AML-193 (cell line): ENCODE results near the gene CHAC1.
"Not testable (repeated sequence)": the region's sequence is repeated elsewhere in the genome, so short reads cannot be mapped to it uniquely, and the experiment has no call there.

Source experiments
- DNase-seq, 2 experiments: peaks; one replicate each; lab custom pipeline; 2025; lab: John Stamatoyannopoulos, UW

Gene CHAC1

DNA sequence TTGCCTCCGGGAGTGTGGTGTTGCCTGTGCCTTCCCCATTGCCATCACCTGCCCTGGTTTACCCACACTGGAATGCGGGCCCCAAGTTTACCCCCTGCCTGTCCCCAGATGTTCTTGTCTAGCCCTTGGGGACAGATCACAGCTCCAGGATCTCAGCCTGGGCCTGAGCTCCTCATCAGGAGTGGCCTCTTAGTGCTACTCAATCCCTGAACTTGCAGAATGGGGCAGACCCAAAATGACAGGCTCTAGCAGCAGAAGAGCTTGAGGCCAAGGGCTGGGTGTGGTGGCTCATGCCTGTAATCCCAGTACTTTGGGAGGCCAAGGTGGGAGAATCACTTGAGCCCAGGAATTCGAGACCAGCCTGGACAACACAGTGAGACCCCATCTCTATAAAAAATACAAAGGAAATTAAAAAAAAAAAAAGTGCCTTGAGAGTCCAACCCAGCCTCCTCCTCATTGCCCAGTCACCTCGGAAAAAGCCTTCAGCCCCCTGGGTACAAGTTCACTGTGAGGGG is 3.8 kb downstream of the CHAC1 start:
- no peak for DNase-seq

DNA sequence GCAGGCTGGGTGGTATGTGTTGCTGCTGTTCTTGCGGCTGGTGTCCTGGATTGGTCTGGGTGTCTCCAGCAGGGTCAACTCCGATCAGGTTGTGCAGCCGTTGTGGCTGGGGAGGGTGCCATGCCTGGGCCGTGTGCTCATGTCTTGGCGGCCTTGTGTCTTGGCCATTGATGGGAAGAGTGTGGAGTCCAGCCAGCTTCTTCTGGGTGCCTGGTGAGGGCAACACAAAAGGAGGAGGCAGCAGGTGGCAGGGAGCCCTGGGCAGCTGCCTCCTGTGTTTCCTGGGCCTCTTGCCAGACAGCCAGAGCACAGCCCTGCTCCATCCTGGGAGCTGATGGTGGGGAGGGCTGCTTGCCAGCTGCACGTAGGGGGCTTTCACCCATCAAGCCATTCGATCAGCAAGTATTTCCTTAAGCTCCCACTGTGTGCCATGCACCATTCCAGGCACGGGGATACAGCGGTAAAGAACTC is 4.3 kb downstream of the CHAC1 start:
- DNase-seq, result no peak

DNA sequence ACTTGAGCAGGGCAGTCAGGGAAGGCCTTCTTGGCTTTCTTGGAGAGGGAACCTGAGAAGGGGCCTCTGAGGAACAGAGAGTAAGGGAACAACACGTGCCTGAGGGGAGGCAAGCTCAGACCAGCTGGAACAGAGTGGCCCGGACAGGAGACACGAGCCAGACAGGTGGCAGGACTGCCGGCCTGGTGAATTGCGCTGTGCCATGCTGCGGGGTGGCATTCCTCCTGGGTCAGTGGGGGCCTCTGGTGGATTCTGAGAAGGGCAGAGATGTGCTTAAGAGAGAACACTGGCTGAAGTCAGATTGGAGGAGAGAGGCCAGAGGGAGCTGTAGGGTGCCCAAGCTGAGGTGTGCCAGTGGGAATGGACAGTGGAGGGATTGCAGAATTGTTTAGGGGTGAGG is 4.9 kb downstream of the CHAC1 start:
- no peak for DNase-seq

DNA sequence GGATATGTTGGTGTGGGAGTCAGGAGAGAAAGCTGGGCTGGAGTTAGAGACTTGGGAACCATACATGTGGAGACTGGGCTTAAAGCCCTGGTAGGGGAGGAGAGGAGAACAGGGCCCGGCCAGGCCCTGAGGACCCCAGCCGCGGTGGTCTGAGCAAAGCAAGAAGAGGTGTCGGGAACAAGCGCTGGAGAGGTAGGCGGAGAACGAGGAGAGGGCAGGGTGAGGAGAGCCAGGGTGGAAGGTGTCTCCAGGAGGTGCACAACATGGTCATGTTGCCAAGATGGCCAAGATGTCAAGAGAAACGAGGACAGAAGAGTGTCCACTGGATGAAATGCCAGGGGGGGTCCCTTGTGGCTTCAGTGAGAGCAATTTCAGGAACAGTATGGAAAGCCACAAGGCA is 5.5 kb downstream of the CHAC1 start:
- DNase-seq, result no peak

- DNase-seq, result no peak
These were observed 6.3 kb downstream of the CHAC1 start for GRCh38 chr15:40959331-40960141.

- no peak for DNase-seq
These were observed 7.0 kb downstream of the CHAC1 start for GRCh38 chr15:40960151-40960885.

GRCh38 chr15:40960925-40961324 is 7.7 kb downstream of the CHAC1 start:
- DNase-seq, result no peak

DNA sequence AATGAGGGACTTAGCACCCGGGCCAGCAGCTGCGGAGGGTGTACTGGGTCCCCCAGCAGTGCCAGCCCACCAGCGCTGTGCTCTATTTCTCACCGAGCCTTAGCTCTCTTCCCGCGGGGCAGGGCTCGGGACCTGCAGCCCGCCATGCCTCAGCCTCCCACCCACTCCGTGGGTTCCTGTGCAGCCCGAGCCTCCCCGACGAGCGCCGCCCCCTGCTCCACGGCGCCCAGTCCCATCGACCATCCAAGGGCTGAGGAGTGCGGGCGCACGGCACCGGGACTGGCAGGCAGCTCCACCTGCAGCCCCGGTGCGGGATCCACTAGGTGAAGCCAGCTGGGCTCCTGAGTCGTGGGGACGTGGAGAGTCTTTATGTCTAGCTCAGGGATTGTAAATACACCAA is 8.5 kb downstream of the CHAC1 start:
- DNase-seq, result not testable (repeated sequence)

DNA sequence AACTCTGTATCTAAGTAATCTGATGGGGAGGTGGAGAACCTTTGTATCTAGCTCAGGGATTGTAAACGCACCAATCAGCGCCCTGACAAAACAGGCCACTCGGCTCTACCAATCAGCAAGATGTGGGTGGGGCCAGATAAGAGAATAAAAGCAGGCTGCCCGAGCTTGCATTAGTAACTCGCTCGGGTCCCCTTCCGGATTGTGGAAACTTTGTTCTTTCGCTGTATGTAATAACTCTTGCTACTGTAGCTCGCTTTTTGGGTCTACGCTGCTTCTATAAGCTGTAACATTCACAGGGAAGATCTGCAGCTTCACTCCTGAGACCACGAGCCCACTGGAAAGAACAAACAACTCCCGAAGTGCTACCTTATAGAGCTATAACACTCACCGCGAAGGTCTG is 9.0 kb downstream of the CHAC1 start:
- not testable (repeated sequence) for DNase-seq

- no peak for DNase-seq
These were observed 9.9 kb downstream of the CHAC1 start for GRCh38 chr15:40963201-40963600.

GRCh38 chr15:40964006-40964405 is 10.7 kb downstream of the CHAC1 start:
- DNase-seq, result no peak

DNA sequence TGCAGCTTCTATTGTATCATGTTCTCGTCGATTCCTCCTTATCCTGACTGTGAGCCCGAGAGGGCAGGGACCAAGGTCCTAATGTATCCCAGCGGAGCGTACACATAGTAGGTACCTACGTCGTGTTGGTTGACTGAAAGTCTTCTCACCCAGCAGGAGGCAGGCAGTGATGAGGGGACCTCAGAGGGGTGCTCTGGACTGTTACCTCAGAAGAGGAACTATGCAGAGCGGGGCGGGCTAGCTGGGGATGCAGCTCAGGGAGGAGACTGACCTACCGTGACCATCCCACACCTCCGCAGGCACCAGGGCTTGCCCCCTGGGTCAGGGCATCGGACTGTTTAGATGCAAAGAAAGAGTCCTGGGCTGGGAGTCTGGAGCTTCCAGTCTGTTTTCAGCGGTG is 11.4 kb downstream of the CHAC1 start:
- DNase-seq, result no peak

DNA sequence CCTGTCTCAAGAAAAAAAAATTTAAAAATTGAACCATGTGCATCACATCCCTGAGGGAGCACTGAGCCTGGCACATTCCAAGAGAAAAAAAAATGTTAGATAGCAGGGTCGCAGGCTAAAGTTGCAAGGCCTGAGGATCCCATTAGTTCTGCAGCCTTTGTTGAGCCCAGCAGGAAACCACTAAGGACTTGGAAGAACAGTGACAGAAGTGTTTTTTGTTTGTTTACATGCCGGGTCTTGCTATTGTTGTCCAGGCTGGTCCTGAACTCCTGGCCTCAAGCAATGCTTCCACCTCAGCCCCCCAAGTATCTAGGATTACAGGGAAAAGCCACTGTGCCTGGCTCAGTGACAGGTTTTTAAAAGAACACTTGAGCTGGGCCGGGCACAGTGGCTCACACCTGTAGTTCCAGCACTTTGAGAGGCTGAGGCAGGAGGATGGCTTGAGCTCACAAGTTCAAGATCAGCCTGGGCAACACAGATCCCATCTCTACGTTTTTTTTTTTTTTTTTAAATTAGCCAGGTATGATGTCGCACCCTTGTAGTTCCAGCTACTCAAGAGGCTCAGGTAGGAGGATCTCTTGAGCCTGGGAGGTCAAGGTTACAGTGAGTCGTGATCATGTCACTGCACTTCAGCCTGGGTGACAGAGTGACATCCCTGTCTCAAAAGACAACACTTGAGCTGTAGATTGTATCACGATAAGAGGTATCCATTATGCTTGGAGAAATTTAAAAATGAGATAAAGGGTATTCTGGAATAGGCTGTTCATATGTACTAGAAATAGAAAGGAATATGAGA is 15.2 kb downstream of the CHAC1 start:
- no peak for DNase-seq

DNA sequence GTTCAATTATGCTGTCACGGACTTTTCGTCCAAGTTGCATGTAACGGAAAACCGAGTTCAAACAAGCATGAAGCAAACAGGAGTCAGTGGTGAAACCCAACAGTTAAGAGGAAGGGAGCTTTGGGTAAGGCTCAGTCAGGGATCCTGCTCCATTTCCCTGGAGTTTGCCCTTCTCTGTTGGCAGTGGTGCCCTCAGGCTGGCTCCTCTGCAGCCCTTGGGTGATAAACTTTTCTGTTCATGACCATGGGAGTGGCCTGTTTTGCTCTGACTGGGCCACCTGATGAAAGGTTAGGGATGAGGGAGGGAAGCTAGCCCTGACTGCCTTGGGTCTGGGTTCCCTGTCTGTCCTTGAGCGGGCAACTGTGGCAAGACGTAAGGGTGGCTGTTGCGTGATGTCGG is 16.1 kb downstream of the CHAC1 start:
- no peak for DNase-seq

DNA sequence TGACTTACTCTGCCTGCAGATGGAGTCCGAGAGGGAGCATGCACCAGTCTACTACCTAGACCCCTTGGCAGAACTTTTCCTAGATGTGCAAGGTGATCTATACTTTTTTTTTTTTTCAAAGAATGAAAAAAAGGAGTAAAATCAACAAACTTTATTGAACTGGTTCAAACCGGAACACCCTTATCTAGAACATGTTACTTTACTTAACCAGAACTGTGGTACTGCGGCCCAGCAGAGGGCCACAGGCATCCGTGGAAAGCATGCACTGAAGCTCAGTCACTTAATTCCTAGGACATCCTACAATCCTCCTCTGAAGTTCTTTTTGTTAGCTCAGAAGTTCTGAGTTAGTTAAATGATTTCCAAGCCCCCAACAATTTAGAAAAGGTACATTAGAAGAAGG is 21.6 kb downstream of the CHAC1 start:
- DNase-seq, result no peak

DNA sequence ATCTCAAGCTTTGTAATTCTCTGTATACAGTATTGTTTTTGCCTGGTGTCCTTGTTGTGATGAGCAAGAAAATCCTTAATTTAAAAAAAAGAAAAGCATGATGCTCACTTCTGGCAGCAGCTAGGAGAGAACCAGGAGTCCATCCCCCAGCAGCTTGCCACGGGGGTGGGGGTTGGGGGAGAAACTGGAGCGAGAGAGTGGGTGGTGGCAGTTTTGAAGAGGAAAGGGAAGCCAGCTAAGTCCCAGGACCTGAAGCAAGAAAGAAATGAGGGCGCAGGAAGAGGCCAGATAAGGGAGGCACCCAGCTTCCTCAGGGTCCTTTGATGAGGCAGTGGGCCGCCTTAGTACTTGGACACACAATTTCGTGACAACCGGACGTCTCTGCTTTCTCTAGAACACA is 23.5 kb downstream of the CHAC1 start:
- DNase-seq, result no peak

GRCh38 chr15:40978141-40978540 is 24.9 kb downstream of the CHAC1 start:
- DNase-seq, result no peak

GRCh38 chr15:40978562-40978961 is 25.3 kb downstream of the CHAC1 start:
- no peak for DNase-seq

DNA sequence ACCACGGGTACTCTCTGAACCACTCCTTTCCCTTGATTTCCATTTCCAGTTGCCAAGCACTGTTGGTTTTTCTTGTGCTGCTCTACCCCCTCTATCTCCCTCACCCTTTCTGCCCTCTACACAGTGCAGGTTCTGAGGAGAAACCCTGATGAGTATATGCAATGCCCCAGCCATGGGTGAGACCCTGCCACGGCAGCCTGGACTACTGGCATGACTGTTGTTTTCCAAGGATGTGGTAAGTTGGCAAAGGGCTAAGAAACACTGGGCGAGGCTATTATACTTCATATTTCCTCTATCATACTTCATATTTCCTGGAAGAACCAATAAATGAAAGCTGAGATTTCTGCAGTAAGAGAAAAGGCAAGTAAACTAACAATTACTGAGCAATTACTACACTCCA is 27.9 kb downstream of the CHAC1 start:
- no peak for DNase-seq

DNA sequence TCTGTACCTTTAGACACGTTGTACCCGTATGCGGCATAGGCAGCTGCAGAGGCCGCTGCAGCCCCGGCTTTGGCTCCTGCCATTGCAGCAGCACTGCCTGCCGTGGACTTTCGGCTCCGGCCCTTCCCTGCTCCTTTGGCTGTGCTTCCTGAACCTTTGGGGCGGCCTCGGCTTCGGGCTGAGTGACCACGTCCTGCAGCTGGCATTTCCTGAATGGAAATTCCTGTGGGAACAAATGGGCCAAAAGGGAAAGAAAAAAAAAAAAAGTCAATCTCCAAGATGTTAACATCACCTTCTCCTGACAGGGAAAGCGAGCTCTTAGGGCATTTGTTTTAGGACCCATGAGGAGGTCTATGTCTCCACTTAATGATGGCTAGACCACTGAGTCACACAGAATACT is 29.6 kb downstream of the CHAC1 start:
- DNase-seq, result no peak

DNA sequence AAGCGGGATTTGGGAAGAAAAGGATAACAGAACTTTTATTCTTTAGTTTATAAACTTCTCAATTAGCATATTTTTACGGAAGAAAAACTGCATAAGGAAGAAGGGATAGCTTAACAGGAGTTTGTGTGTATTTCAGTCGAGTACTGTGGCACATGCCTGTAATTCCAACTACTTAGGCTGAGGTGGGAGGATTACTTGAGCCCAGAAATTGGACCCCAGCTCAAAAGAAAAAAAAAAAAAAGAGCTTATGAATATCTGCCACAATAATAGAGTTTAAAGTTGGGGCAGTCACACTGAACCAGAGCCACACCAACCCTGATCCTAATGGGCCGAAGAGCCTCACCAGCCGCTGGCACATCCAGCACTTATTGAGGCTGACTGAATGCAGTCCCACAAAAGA is 31.1 kb downstream of the CHAC1 start:
- DNase-seq, result no peak

- DNase-seq, result no peak
These were observed 31.7 kb downstream of the CHAC1 start for GRCh38 chr15:40984964-40985363.
